Measurements from ENCODE around the gene ILKAP. TPM values are rescaled to one million over a fixed set of nuclear protein-coding genes. Genes with fewer than 3 reads are reported as not detected.

Gene ILKAP
- total RNA-seq, 4 donors from 2014 or later: 27.2 to 48.0 (median 37.2) TPM

GRCh38 chr2:238235856-238236255, 32.4 kb upstream of the ILKAP start:
- no peak for TF ChIP-seq CTCF (IDR thresholded peaks at IDR 0.05; ENCODE audit: low read depth)

- no peak for TF ChIP-seq CTCF (IDR thresholded peaks at IDR 0.05; ENCODE audit: low read depth)
These were observed 31.8 kb upstream of the ILKAP start for GRCh38 chr2:238235331-238235732.

DNA sequence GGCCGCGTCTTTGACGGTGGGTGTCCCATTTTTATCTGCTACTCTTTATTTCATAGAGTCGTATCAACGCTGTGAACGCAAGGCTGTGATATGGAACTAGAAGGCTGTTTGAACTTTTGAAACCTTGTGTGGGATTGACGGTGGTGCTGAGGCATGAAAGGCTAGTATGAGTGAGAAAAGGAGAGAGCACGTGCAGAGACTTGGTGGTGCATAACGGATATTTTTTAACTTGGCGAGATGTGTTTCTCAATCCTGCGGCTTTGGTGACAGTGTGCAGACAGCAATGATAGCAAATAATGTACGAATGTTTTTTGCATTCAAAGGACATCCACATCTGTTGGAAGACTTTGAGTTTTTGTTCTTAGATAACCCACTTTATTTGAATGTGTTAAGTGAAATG, 30.1 kb upstream of the ILKAP start:
- no peak for TF ChIP-seq CTCF (IDR thresholded peaks at IDR 0.05; ENCODE audit: low read depth)

GRCh38 chr2:238231809-238232208, 28.3 kb upstream of the ILKAP start:
- no peak for TF ChIP-seq CTCF (IDR thresholded peaks at IDR 0.05; ENCODE audit: low read depth)

- TF ChIP-seq CTCF (IDR thresholded peaks at IDR 0.05; ENCODE audit: low read depth): no peak
These were observed 27.8 kb upstream of the ILKAP start for GRCh38 chr2:238231251-238231793.

GRCh38 chr2:238230699-238231098, 27.2 kb upstream of the ILKAP start:
- TF ChIP-seq CTCF (IDR thresholded peaks at IDR 0.05; ENCODE audit: low read depth): no peak

DNA sequence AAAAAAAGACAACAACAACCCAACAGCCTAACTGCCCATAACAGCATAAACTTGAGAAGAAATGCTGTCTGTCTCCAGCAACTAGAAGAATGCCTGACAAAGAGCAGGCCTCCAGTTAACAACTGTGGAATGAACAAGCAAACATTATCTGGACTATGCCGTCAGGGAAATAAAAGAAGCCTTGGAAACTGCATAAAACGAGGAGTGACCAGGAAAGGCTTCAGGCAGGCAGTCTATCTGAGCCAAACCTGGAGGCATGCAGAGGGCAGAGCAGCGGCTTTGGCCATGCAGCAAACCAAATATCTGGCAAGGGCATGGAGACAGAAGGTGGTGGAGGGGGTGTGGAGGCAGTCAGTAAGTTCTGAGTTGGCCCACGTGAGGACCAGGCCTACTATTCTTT, 25.2 kb upstream of the ILKAP start:
- no peak for TF ChIP-seq CTCF (IDR thresholded peaks at IDR 0.05; ENCODE audit: low read depth)
